ENCODE measurements around the gene VTCN1. TPM values are rescaled to one million over a fixed set of nuclear protein-coding genes. Genes with fewer than 3 reads are reported as not detected.

VTCN1 gene
- total RNA-seq, 1 experiment from 2014 or later: not detected

GRCh38 chr1:117213046-117213445, 2.3 kb upstream of the VTCN1 start:
- no peak overlapping the region for H3K4me3 Mint-ChIP-seq
- peaks cover 14% of the 10 kb centered on the region for H3K4me1 Mint-ChIP-seq
- ATAC-seq (no peak), DNase-seq (ENCODE audit: low spot score) (no peak)
- H3K27ac Mint-ChIP-seq: no peak overlapping the region
- H3K27me3 Mint-ChIP-seq (ENCODE audit: low read depth): peaks cover 8% of the 10 kb centered on the region
- H3K36me3 Mint-ChIP-seq: peaks cover 19% of the 10 kb centered on the region
- TF ChIP-seq ELF4 (CRISPR knock-in tag; IDR thresholded peaks at IDR 0.05; ENCODE audit: low read depth) (no peak), ZNF416 (CRISPR knock-in tag; IDR thresholded peaks at IDR 0.05) (no peak), SOX15 (CRISPR knock-in tag; IDR thresholded peaks at IDR 0.05) (no peak), TEAD1 (CRISPR knock-in tag; IDR thresholded peaks at IDR 0.05) (no peak), NFYB (CRISPR knock-in tag; conservative IDR thresholded peaks at IDR 0.05; ENCODE audit: low read depth) (no peak), CDX4 (CRISPR knock-in tag; IDR thresholded peaks at IDR 0.05; ENCODE audit: borderline replicate concordance) (no peak), STAT6 (CRISPR knock-in tag; conservative IDR thresholded peaks at IDR 0.05; ENCODE audit: low read depth) (no peak), PREB (CRISPR knock-in tag; IDR thresholded peaks at IDR 0.05; ENCODE audit: borderline replicate concordance) (no peak), CREM (CRISPR knock-in tag; IDR thresholded peaks at IDR 0.05) (no peak), ZNF425 (CRISPR knock-in tag; conservative IDR thresholded peaks at IDR 0.05) (no peak), MXD4 (CRISPR knock-in tag; IDR thresholded peaks at IDR 0.05; ENCODE audit: borderline replicate concordance) (no peak), USF2 (CRISPR knock-in tag; IDR thresholded peaks at IDR 0.05) (no peak), ZMAT4 (CRISPR knock-in tag; IDR thresholded peaks at IDR 0.05) (no peak), ZNF396 (CRISPR knock-in tag; IDR thresholded peaks at IDR 0.05; ENCODE audit: borderline replicate concordance) (no peak), ZBTB21 (CRISPR knock-in tag; IDR thresholded peaks at IDR 0.05; ENCODE audit: borderline replicate concordance) (no peak), IRF1 (CRISPR knock-in tag; IDR thresholded peaks at IDR 0.05) (no peak), ZNF512 (CRISPR knock-in tag; IDR thresholded peaks at IDR 0.05; ENCODE audit: borderline replicate concordance) (no peak), ATF2 (CRISPR knock-in tag; IDR thresholded peaks at IDR 0.05; ENCODE audit: borderline replicate concordance, low read depth) (no peak), AFF4 (CRISPR knock-in tag; IDR thresholded peaks at IDR 0.05; ENCODE audit: borderline replicate concordance) (no peak)
- ChIA-PET POLR2A (no interaction called here), CTCF (no interaction called here)
- H3K9me3 Mint-ChIP-seq: peaks cover 27% of the 10 kb centered on the region

Data from WTC11 (cell line).